CD4-positive, alpha-beta T cell treated with Interleukin-4 for 4 hours (primary cell): ENCODE measurements around the gene SLC6A14.

Experiments
- DNase-seq: peaks from one replicate; pipeline ENCODE4 v3.0.0-alpha.2; 2020

Gene SLC6A14

GRCh38 chrX:116436358-116436816 lies at the start of gene SLC6A14:
SLC6A14 (plus strand) TSS chrX:116436606; CDS start chrX:116436710, 104 bp downstream.
- no peak for DNase-seq

DNA sequence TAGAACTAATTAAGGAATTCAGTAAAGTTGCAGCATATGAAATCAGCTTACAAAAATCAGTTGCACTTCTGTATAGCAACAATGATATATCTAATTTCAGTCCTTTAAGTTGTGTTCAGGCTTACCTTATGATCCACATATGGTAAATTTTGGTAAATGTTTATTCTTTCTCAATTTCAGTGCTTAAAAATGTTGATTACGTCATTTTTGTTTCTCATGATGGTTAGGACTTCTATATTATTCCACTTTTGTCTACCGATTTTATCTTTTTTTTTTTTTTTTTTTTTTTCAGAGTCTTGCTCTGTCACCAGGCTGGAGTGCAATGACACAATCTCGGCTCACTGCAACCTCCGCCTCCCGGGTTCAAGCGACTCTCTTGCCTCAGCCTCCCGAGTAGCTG lies 40.7 kb upstream of the SLC6A14 start:
- no peak for DNase-seq

DNA sequence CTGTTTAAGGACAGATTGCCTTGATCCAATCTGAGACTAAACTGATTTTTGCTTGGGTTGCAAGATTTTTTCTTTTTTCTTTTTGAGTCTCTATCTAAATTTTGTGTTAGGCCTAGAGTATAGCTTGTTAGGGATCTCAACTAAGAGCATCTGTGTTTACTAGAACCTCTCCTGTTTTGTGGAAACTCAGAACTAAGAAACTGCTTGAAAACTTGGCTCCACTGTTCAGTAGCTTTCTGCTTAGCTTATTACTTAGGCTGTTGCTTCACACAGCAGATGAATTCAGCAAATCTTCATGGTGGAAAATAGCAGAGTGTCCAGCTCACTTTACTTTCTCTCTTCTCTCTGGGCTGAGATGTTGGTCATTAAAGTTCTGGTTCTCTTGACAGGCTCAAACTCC lies 36.7 kb upstream of the SLC6A14 start:
- DNase-seq = no peak

- DNase-seq = no peak
These were observed 27.2 kb upstream of the SLC6A14 start for GRCh38 chrX:116409219-116409618.

GRCh38 chrX:116413273-116413672 lies 23.1 kb upstream of the SLC6A14 start:
- DNase-seq = no peak

- DNase-seq = no peak
These were observed 19.2 kb upstream of the SLC6A14 start for GRCh38 chrX:116417214-116417613.

GRCh38 chrX:116417968-116418367 lies 18.4 kb upstream of the SLC6A14 start:
- no peak for DNase-seq

DNA sequence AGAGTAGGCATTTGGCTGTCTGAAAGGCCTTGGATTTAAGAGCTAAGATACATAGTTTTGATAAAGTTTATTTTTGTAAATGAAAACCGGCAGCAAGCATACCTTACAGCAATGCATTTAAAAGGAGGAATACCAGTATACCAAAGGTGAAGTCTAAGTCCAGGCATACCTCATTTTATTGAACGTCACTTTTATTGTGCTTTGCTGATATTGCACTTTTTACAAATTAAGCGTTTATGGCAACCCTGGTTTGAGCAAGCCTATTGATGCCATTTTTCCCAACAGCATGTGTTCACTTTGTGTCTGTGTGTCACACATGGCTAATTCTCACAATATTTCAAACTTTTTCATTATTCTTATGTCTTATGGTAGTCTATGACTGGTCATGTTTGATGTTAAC lies 8.4 kb upstream of the SLC6A14 start:
- DNase-seq = no peak

GRCh38 chrX:116435597-116435996 lies 809 bp upstream of the SLC6A14 start:
- DNase-seq = no peak

DNA sequence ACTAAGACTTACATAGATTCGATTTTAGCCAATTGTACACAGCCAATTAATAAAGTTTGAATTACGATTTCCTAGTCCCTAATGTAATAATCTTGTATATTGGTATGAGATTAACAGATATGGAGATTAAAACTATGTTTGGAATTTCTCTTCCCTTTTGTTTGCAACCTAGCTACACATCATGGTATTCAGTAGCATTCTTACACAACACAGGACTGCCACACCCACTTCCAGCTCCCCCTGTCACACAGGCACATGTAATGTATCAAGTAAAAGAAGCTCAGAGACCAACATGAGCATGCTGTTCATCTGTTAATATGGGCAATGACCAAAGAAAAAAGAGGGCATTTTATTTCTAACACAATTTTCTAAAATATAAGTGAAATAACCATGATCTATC lies 12.8 kb downstream of the SLC6A14 start:
- no peak for DNase-seq

GRCh38 chrX:116462822-116463221 lies 26.4 kb downstream of the SLC6A14 start, which contains the start of gene CT83:
CT83 (minus strand) TSS chrX:116462976; CDS start chrX:116462856, 120 bp downstream.
- no peak for DNase-seq

DNA sequence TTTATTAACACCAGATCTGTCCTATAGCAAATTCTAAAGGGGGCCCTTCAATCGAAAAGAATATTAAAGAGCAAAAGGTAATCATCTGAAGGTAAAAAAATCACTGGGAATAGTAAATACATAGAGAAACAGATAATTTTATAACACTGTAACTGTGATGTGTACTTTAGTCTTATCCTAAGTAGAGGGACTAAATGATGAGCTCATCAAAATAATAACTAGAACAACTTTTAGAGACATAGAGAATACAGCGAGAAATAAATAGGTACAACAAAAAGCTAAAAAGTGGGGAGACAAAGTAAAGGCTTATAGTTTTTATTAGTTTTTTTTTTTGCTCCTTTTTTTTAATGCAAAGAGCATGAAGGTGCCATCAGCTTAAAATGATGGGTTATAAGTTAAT lies 43.7 kb downstream of the SLC6A14 start:
- no peak for DNase-seq

DNA sequence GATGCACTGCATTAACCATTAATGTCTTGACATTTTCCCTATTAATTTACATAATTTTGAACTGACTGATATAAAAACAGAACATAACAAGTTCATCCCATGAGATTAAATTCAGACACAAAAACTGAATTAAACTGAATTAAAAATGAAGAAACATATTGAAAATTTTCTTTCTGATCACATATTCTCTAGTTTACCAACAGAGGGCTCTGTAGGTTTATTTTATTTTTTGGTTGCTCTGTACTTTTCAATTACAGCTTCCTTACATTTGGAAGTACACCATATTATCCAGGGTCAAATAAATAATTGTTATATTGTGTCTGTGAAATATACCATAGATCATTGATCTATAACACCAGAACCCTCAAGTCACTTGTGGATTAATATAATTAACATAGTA lies 53.7 kb downstream of the SLC6A14 start:
- no peak for DNase-seq

- DNase-seq = no peak
These were observed 56.9 kb downstream of the SLC6A14 start for GRCh38 chrX:116493271-116493670.

GRCh38 chrX:116499780-116500179 lies 63.4 kb downstream of the SLC6A14 start:
- no peak for DNase-seq
